ENCODE results near the gene COX19. TPM values are rescaled to one million over a fixed set of nuclear protein-coding genes. Genes with fewer than 3 reads are reported as not detected.

COX19 gene
- total and polyA plus RNA-seq, 2 of the 13 experiments (the other 11 are each of a cell fraction or from before 2014, with no cell fraction given), result 11.5 to 21.7 TPM

DNA sequence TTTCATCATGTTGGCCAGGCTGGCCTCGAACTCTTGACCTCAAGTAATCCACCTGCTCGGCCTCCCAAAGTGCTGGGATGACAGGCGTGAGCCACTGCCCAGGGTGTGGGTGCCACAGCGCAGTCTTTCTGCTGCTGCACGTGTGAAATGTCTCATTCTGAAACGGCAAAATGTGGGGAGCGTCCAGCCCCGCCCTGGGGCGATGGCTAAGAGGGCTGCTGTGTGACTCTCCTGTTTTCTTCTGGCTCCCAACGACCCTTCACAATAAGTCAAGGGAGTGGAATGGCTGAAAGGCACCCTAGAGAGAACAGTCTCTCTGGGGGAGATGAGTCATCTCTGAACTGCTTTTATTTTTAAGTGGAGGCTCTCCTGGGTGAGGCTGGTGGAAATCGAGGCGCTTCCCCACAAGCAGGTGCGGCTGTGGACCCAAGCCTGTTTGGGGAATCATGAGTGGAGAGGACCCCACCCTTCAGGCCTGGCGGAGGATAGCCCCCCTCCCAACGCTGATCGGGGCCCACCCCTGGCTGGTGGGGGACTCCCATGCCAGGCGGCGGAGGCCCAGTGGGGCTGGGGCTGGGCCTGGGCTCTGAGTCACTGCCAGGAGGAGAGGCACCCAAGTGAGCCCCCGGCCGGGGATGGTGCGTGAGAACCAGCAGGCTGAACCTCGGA lies 38.8 kb downstream of the COX19 start:
- Histone ChIP-seq H3K36me3 (replicated peaks in 1 of 2; ENCODE audit: control insufficient read depth in 1 of 2, insufficient read depth in 2 of 2, low read length in 2 of 2) (no peaks in the 10 kb centered on the region), H3K4me2 (ENCODE audit: low read depth, low read length) (no peak overlapping the region), H3K4me1 (ENCODE audit: insufficient read depth, low read length) (peaks cover 13% of the 10 kb centered on the region), H3K27me3 (ENCODE audit: control insufficient read depth in 1 of 2, insufficient read depth in 2 of 2, low read length in 2 of 2) (no peaks in the 10 kb centered on the region), H3K9me3 (ENCODE audit: low read length) (no peaks in the 10 kb centered on the region), H2AFZ (ENCODE audit: low read length) (no peak overlapping the region), H3K27ac (ENCODE audit: extremely low read length, insufficient read depth, low read length) (no peak overlapping the region), H4K20me1 (ENCODE audit: insufficient read depth, low read length) (no peaks in the 10 kb centered on the region), H3K79me2 (ENCODE audit: insufficient read depth, low read length) (no peaks in the 10 kb centered on the region), H3K4me3 (replicated peaks in 1 of 3; ENCODE audit: insufficient read depth in 1 of 3, low read depth in 2 of 3, low read length in 3 of 3) (no peak overlapping the region), H3K9ac (ENCODE audit: insufficient read depth, low read depth, low read length) (no peak overlapping the region)
- DNase-seq (ENCODE audit: low spot score), result no peak
- ChIA-PET POLR2A (no interaction called here), CTCF (ENCODE audit: low intra/inter-chr PET ratio, low total read pairs) (no interaction called here)
- intact Hi-C loops (cut with micrococcal nuclease; ENCODE audit: unreplicated experiment) (no loop called here), in situ Hi-C loops (cut with HindIII; ENCODE audit: extremely low pct_ligation_motif_present, low pct_unique_long_range_greater_than_20kb) (no loop called here)
- no peak for FAIRE-seq
- 81% methylated on average over 16 of the region's 22 CpGs for WGBS (ENCODE audit: low lambda C conversion rate)
- no TSS peak for BruUV-seq (replicated peaks)
- no peak; the same call in 1 of the 3 replicates for ATAC-seq
- TF ChIP-seq, protein P1, sequence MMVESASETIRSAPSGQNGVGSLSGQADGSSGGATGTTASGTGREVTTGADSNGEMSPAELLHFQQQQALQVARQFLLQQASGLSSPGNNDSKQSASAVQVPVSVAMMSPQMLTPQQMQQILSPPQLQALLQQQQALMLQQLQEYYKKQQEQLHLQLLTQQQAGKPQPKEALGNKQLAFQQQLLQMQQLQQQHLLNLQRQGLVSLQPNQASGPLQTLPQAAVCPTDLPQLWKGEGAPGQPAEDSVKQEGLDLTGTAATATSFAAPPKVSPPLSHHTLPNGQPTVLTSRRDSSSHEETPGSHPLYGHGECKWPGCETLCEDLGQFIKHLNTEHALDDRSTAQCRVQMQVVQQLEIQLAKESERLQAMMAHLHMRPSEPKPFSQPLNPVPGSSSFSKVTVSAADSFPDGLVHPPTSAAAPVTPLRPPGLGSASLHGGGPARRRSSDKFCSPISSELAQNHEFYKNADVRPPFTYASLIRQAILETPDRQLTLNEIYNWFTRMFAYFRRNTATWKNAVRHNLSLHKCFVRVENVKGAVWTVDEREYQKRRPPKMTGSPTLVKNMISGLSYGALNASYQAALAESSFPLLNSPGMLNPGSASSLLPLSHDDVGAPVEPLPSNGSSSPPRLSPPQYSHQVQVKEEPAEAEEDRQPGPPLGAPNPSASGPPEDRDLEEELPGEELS (CRISPR knock-in tag; IDR thresholded peaks at IDR 0.05), result no peak
- TF ChIP-seq KLF16 (CRISPR knock-in tag; IDR thresholded peaks at IDR 0.05), result no peak
- TF ChIP-seq ZNF674 (CRISPR knock-in tag; IDR thresholded peaks at IDR 0.05; ENCODE audit: low read depth), result no peak
- no peak for TF ChIP-seq PPARG (CRISPR knock-in tag; conservative IDR thresholded peaks at IDR 0.05)
- no peak for TF ChIP-seq TSC22D2 (CRISPR knock-in tag; IDR thresholded peaks at IDR 0.05; ENCODE audit: borderline replicate concordance)
- TF ChIP-seq NR2F6 (IDR thresholded peaks at IDR 0.05), result no peak
- no peak for TF ChIP-seq NR2F6 (CRISPR knock-in tag; IDR thresholded peaks at IDR 0.05)
- TF ChIP-seq, protein P2, sequence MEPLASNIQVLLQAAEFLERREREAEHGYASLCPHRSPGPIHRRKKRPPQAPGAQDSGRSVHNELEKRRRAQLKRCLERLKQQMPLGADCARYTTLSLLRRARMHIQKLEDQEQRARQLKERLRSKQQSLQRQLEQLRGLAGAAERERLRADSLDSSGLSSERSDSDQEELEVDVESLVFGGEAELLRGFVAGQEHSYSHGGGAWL (CRISPR knock-in tag; IDR thresholded peaks at IDR 0.05), result no peak
- no peak for TF ChIP-seq ZNF761 (CRISPR knock-in tag; conservative IDR thresholded peaks at IDR 0.05)
- TF ChIP-seq PHB2 (IDR thresholded peaks at IDR 0.05; ENCODE audit: partially characterized antibody), result no peak
- no peak for TF ChIP-seq AKNA (CRISPR knock-in tag; IDR thresholded peaks at IDR 0.05; ENCODE audit: borderline replicate concordance)
- TF ChIP-seq ZNF230 (CRISPR knock-in tag; IDR thresholded peaks at IDR 0.05), result no peak
- no peak for TF ChIP-seq ZNF563 (CRISPR knock-in tag; IDR thresholded peaks at IDR 0.05)
- TF ChIP-seq ZNF839 (CRISPR knock-in tag; IDR thresholded peaks at IDR 0.05; ENCODE audit: borderline replicate concordance), result no peak
- TF ChIP-seq SSRP1 (CRISPR knock-in tag; IDR thresholded peaks at IDR 0.05), result no peak
- TF ChIP-seq ZSCAN30 (CRISPR knock-in tag; IDR thresholded peaks at IDR 0.05), result no peak
